Neural cell (in vitro differentiated cells): ENCODE results near the gene ARHGEF10L.

Experiments used
- CTCF ChIP-seq: fragments of 450-650 bp; IDR thresholded peaks from 2 replicates; pipeline ENCODE4 v1.5.1; 2014; ENCODE audit warnings: antibody characterized with exemption, mild to moderate bottlenecking, moderate library complexity; ENCODE audit not compliant: poor library complexity, severe bottlenecking
- EP300 ChIP-seq: fragments of 450-650 bp; conservative IDR thresholded peaks from 2 replicates; pipeline ENCODE4 v1.6.1; 2014; ENCODE audit warnings: antibody characterized with exemption, mild to moderate bottlenecking, moderate library complexity; ENCODE audit not compliant: poor library complexity, severe bottlenecking
- EZH2 ChIP-seq: fragments of 200-600, 300-800 bp; shearing (Covaris generic), sonication (generic); IDR thresholded peaks from 2 replicates; pipeline ENCODE4 v1.6.1; 2014; ENCODE audit warnings: antibody characterized with exemption, low read length, borderline replicate concordance, mild to moderate bottlenecking; ENCODE audit not compliant: insufficient read depth, poor library complexity, severe bottlenecking
- MXI1 ChIP-seq: fragments of 450-650 bp; conservative IDR thresholded peaks from 2 replicates; pipeline ENCODE4 v1.6.1; 2014; ENCODE audit warnings: antibody characterized with exemption, mild to moderate bottlenecking; ENCODE audit not compliant: poor library complexity, severe bottlenecking
- RAD21 ChIP-seq: fragments of 450-650 bp; conservative IDR thresholded peaks from 2 replicates; pipeline ENCODE4 v1.6.1; 2014; ENCODE audit warnings: antibody characterized with exemption, mild to moderate bottlenecking, moderate library complexity
- REST ChIP-seq: IDR thresholded peaks from 2 replicates; pipeline ENCODE4 v1.6.1; 2012; ENCODE audit warnings: borderline replicate concordance
- TAF1 ChIP-seq: IDR thresholded peaks from 2 replicates; pipeline ENCODE4 v1.6.1; 2012; ENCODE audit warnings: low read depth

- TF ChIP-seq CTCF = no peak
- TF ChIP-seq MXI1 = no peak
- TF ChIP-seq TAF1 = no peak
- no peak for TF ChIP-seq EZH2
- no peak for TF ChIP-seq REST
- no peak for TF ChIP-seq EP300
- TF ChIP-seq RAD21 = no peak
Observed at GRCh38 chr1:17649371-17650106, 110.0 kb downstream of the ARHGEF10L start.
